AG04449 (cell line): ENCODE measurements around the gene SPATA18.

Experiments
- CTCF ChIA-PET: fragments of 350-600 bp; formaldehyde crosslinking; extraction: SDS; loops from one replicate; lab custom pipeline; 2021; ENCODE audit warnings: antibody characterized with exemption; lab: Yijun Ruan, JAX
- POLR2A ChIA-PET: fragments of 400-600, 350-600 bp; formaldehyde crosslinking; extraction: SDS; loops from one replicate; lab custom pipeline; 2020; ENCODE audit warnings: antibody characterized with exemption, inconsistent platforms; lab: Yijun Ruan, JAX
- DNase-seq: peaks from one replicate; pipeline ENCODE4 v3.0.0-alpha.2; 2010; ENCODE audit warnings: low read depth, low spot score
- H3K4me3 ChIP-seq: 2 replicates; pipeline ENCODE4 v1.5.1; 2011; ENCODE audit warnings: low read depth, mild to moderate bottlenecking, control low read depth, low read length
- TF ChIP-seq, protein P1 (sequence below): IDR thresholded peaks from one replicate; pipeline ENCODE4 v1.5.1; 2011; ENCODE audit warnings: mild to moderate bottlenecking, moderate library complexity, low read length, control low read depth, inconsistent platforms; ENCODE audit not compliant: insufficient read depth; ENCODE audit errors: missing control alignments

The SPATA18 gene

DNA sequence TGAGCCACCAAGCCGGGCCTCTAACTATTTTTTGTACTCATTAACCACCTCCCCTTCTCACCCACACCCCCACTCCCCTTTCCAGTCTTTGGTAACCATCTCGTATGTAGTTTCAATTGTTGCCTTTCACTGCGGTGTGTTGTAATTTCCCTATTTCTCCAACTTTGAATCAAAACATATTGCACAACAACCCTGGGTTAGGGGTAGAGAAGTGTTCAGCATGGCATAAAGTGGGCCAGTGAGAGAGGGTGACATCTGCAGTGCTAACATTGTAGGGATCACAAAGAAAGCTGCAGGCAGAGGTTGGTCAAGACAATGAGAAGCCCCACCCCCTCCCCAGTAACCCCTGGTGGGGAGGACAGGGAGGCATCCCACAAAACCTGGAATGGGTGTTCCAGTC, 92.7 kb downstream of the SPATA18 start:
- POLR2A ChIA-PET = no interaction called here
- no peak for DNase-seq
- TF ChIP-seq, protein P1, sequence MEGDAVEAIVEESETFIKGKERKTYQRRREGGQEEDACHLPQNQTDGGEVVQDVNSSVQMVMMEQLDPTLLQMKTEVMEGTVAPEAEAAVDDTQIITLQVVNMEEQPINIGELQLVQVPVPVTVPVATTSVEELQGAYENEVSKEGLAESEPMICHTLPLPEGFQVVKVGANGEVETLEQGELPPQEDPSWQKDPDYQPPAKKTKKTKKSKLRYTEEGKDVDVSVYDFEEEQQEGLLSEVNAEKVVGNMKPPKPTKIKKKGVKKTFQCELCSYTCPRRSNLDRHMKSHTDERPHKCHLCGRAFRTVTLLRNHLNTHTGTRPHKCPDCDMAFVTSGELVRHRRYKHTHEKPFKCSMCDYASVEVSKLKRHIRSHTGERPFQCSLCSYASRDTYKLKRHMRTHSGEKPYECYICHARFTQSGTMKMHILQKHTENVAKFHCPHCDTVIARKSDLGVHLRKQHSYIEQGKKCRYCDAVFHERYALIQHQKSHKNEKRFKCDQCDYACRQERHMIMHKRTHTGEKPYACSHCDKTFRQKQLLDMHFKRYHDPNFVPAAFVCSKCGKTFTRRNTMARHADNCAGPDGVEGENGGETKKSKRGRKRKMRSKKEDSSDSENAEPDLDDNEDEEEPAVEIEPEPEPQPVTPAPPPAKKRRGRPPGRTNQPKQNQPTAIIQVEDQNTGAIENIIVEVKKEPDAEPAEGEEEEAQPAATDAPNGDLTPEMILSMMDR = no peak
- H3K4me3 ChIP-seq = no peak overlapping the region
- CTCF ChIA-PET = no interaction called here

DNA sequence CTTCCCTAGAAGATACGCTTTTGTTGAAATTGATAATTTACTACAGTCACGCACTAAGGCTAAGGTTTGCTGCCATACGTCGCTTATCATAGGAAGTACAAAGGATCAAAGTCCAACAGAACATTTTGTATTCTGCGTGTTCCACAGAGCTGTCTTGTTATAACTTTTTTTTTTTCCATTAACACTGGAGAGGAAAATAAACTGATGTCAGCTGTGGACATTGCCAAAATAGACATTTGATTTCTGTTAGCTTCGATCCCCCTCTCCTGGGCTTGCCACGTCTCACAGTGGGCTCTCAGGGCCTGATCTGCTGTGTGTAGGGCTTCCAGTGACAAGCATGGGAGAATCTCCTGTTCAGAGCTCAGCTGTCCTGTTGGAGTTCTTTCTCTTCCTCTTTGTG, 93.3 kb downstream of the SPATA18 start:
- ChIA-PET CTCF (no interaction called here), POLR2A (no interaction called here)
- TF ChIP-seq, protein P1 = no peak
- DNase-seq = no peak
- no peak overlapping the region for H3K4me3 ChIP-seq
